ENCODE measurements around the gene CFAP410.

Gene CFAP410

DNA sequence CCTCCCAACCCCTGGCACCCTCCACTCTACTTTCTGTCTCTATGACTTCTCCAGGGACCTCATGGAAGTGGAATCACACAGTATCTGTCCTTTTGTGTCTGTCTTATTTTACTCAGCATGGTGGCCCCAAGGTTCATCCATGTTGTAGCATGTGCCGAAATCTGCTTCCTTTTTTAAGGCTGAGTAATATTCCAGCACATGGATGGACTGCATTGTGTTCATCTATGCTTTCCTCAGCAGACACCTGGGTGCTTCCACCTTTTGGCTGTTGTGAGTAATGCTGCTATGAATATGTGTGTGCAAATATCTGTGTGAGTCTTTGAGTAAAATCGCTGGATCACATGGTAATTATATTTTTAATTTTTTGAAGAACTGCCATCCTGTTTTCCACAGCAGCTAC is 40.9 kb downstream of the CFAP410 start:
- H3K27me3 ChIP-seq (ENCODE audit: control insufficient read depth, insufficient read depth, low read length, poor library complexity, severe bottlenecking) = peaks cover 18% of the 10 kb centered on the region
- H3K36me3 ChIP-seq (ENCODE audit: control insufficient read depth, insufficient read depth, low read length) = no peaks in the 10 kb centered on the region
- H3K27ac ChIP-seq (ENCODE audit: insufficient read depth, low read depth, low read length, poor library complexity, severe bottlenecking) = no peak overlapping the region
- WGBS, 2 experiments = 89 to 92% methylated on average over 2 of the region's 2 CpGs
- H3K4me3 ChIP-seq (ENCODE audit: insufficient read depth, low read depth, low read length) = no peak overlapping the region
- peaks cover under 1% of the 10 kb centered on the region for H3K4me1 ChIP-seq (ENCODE audit: control insufficient read depth, insufficient read depth, low read length)
- no peaks in the 10 kb centered on the region for H3K9me3 ChIP-seq (ENCODE audit: control insufficient read depth, low read length)

DNA sequence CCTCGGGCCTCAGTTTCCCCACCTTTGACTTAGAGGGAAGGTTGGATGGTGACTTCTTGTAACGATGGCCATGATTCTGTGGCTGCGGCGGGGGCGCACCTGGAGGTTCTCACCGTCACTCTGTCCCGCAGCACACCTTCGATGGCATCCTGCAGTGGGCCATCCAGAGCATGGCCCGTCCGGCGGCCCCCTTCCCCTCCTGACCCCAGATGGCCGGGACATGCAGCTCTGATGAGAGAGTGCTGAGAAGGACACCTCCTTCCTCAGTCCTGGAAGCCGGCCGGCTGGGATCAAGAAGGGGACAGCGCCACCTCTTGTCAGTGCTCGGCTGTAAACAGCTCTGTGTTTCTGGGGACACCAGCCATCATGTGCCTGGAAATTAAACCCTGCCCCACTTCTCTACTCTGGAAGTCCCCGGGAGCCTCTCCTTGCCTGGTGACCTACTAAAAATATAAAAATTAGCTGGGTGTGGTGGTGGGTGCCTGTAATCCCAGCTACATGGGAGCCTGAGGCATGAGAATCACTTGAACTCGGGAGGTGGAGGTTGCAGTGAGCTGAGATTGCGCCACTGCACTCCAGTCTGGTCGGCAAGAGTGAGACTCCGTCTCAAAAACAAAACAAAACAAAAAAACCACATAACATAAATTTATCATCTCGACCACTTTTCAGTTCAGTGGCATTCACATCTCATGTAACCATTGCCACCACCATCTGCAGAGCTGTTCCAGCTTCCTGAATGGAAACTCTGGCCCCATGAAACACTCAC is 41.5 kb downstream of the CFAP410 start:
- WGBS, 2 experiments = 40% methylated on average over 22 of the region's 22 CpGs
- Histone ChIP-seq H3K4me1 (ENCODE audit: control insufficient read depth, insufficient read depth, low read length) (no peaks in the 10 kb centered on the region), H3K4me3 (ENCODE audit: insufficient read depth, low read depth, low read length) (no peak overlapping the region), H3K27ac (ENCODE audit: insufficient read depth, low read depth, low read length, poor library complexity, severe bottlenecking) (no peak overlapping the region), H3K9me3 (ENCODE audit: control insufficient read depth, low read length) (no peaks in the 10 kb centered on the region), H3K27me3 (ENCODE audit: control insufficient read depth, insufficient read depth, low read length, poor library complexity, severe bottlenecking) (peaks cover 18% of the 10 kb centered on the region), H3K36me3 (ENCODE audit: control insufficient read depth, insufficient read depth, low read length) (no peaks in the 10 kb centered on the region)

DNA sequence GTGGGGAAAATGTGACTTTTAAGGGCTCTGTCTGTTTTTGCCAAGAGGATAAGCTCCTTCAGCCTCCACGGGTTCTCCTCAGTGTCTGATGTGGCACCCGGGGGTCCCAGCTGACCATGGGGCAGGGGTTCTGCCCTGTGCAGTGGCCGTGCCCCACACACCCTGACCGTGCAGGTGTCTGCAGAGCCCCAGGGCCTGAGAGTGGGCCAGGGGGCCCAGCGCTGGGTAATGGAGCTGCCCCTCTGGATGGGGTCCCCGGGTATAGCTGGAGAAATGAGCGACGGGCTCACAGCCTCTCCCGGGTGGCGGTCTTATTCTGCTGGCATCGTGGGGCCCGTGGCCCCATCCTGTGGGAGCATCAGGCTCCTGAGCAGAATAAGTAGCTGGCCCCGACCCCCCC is 42.3 kb downstream of the CFAP410 start:
- no peaks in the 10 kb centered on the region for H3K9me3 ChIP-seq (ENCODE audit: control insufficient read depth, low read length)
- H3K4me1 ChIP-seq (ENCODE audit: control insufficient read depth, insufficient read depth, low read length) = no peaks in the 10 kb centered on the region
- H3K27me3 ChIP-seq (ENCODE audit: control insufficient read depth, insufficient read depth, low read length, poor library complexity, severe bottlenecking) = peaks cover 18% of the 10 kb centered on the region
- H3K4me3 ChIP-seq (ENCODE audit: insufficient read depth, low read depth, low read length) = no peak overlapping the region
- WGBS, 2 experiments = 84 to 88% methylated on average over 13 of the region's 13 CpGs
- H3K36me3 ChIP-seq (ENCODE audit: control insufficient read depth, insufficient read depth, low read length) = no peaks in the 10 kb centered on the region
- no peak overlapping the region for H3K27ac ChIP-seq (ENCODE audit: insufficient read depth, low read depth, low read length, poor library complexity, severe bottlenecking)

DNA sequence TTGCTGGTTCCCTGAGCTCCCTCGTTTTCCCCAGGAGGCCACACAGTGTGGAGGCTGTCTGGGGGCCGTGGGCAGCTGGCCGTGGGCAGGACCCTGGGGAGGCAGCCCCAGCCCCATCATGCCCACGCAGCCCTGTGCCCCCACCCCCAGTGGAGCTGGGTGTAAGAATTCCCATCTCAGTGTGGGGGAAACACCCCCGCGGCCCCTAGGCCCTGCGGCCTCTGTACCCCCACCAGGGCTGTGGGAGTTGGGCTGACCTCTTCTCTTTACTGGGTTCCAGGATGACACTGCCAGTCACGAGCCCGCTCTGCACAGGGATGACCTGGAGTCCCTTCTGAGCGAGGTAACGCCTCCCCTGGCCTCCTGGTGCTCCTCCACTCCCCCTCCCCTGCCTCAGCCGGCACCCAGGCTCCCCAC is 43.1 kb downstream of the CFAP410 start:
- H3K36me3 ChIP-seq (ENCODE audit: control insufficient read depth, insufficient read depth, low read length) = no peaks in the 10 kb centered on the region
- H3K4me1 ChIP-seq (ENCODE audit: control insufficient read depth, insufficient read depth, low read length) = no peaks in the 10 kb centered on the region
- no peak overlapping the region for H3K27ac ChIP-seq (ENCODE audit: insufficient read depth, low read depth, low read length, poor library complexity, severe bottlenecking)
- no peak overlapping the region for H3K4me3 ChIP-seq (ENCODE audit: insufficient read depth, low read depth, low read length)
- H3K27me3 ChIP-seq (ENCODE audit: control insufficient read depth, insufficient read depth, low read length, poor library complexity, severe bottlenecking) = peaks cover 18% of the 10 kb centered on the region
- no peaks in the 10 kb centered on the region for H3K9me3 ChIP-seq (ENCODE audit: control insufficient read depth, low read length)
- WGBS, 2 experiments = 77 to 78% methylated on average over 12 of the region's 12 CpGs

DNA sequence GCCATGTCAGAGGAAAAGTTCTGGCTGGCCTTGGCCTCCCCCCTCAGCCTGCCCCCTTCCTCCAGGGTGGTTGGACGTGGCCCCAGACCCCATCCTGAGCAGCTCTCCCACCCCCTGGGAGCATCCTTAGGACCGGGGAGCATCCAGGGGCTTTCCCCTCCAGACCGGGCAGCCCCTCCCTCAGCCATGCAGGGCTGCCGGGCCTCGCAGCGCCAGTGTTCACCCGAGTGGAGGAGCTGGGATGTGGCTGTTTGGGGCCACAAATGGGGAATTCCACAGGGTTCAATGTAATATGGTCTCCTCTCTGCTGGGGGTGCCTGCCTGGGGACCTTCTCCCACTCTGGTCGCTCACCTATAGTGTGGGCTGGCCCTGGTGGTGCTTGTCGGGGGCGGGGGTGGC is 43.5 kb downstream of the CFAP410 start:
- no peak overlapping the region for H3K27ac ChIP-seq (ENCODE audit: insufficient read depth, low read depth, low read length, poor library complexity, severe bottlenecking)
- H3K4me1 ChIP-seq (ENCODE audit: control insufficient read depth, insufficient read depth, low read length) = no peaks in the 10 kb centered on the region
- peaks cover 18% of the 10 kb centered on the region for H3K27me3 ChIP-seq (ENCODE audit: control insufficient read depth, insufficient read depth, low read length, poor library complexity, severe bottlenecking)
- H3K4me3 ChIP-seq (ENCODE audit: insufficient read depth, low read depth, low read length) = no peak overlapping the region
- 76 to 78% methylated on average over 10 of the region's 10 CpGs for WGBS, 2 experiments
- no peaks in the 10 kb centered on the region for H3K9me3 ChIP-seq (ENCODE audit: control insufficient read depth, low read length)
- H3K36me3 ChIP-seq (ENCODE audit: control insufficient read depth, insufficient read depth, low read length) = no peaks in the 10 kb centered on the region

DNA sequence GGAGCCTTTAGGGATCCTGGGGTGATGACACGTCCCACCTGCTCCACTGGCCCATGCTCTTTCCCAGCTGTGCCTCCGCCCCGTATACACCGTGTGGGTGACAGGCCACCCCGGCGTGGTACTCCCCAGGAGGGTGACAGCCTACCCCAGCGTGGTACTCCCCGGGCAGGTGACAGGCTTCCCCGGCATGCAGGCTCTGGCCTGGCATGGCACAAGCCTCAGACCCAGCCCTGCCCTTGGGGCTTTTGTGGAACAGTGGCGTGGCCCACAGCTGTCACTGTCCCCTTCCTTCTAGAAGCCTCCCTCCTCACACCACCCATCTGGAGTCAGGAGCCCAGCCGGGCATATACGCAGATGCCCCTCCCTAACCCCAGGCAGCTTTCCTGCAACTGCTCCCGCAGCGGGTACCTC is 44.0 kb downstream of the CFAP410 start:
- H3K4me3 ChIP-seq (ENCODE audit: insufficient read depth, low read depth, low read length) = no peak overlapping the region
- 87 to 88% methylated on average over 14 of the region's 14 CpGs for WGBS, 2 experiments
- H3K27me3 ChIP-seq (ENCODE audit: control insufficient read depth, insufficient read depth, low read length, poor library complexity, severe bottlenecking) = peaks cover 18% of the 10 kb centered on the region
- H3K27ac ChIP-seq (ENCODE audit: insufficient read depth, low read depth, low read length, poor library complexity, severe bottlenecking) = no peak overlapping the region
- no peaks in the 10 kb centered on the region for H3K36me3 ChIP-seq (ENCODE audit: control insufficient read depth, insufficient read depth, low read length)
- no peaks in the 10 kb centered on the region for H3K4me1 ChIP-seq (ENCODE audit: control insufficient read depth, insufficient read depth, low read length)
- no peaks in the 10 kb centered on the region for H3K9me3 ChIP-seq (ENCODE audit: control insufficient read depth, low read length)

DNA sequence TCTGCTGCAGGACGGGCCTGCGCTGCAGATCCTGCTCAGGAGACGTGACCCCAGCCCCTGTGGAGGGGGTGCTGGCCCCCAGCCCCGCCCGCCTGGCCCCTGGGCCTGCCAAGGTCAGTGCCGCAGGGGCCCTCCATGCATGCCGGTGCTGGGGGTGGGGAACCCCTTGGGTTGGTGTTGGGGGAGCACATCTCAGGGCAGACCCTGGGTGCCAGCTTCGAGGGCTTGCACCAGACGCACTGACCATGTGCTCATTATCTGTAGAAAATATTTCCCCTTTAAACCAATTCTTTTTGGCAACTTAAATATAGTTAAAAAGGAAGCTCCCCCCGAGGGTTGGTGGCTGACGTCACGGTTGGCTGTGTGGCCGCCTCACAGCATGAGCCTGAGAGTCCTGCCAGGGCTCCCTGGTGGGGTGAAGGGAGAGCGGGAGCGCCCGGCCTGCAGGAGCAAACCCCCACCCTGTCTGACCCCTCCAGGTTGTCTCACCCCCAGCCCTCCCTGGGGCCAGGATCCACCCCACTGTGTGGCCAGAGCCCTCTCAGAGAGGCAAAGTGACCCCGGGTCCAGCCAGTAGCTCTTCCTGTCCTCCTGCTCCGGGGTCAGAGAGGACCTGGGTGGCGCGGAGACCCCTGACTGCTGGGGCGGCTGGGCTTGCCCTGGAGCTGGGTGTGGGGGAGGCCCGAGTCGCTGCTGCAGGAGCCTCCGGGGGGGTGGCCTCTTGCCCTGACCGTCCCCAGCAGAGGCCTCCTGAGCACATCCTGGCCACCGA is 44.6 kb downstream of the CFAP410 start:
- Histone ChIP-seq H3K27me3 (ENCODE audit: control insufficient read depth, insufficient read depth, low read length, poor library complexity, severe bottlenecking) (peaks cover 17% of the 10 kb centered on the region), H3K9me3 (ENCODE audit: control insufficient read depth, low read length) (no peaks in the 10 kb centered on the region), H3K27ac (ENCODE audit: insufficient read depth, low read depth, low read length, poor library complexity, severe bottlenecking) (no peak overlapping the region), H3K4me1 (ENCODE audit: control insufficient read depth, insufficient read depth, low read length) (no peaks in the 10 kb centered on the region), H3K4me3 (ENCODE audit: insufficient read depth, low read depth, low read length) (no peak overlapping the region), H3K36me3 (ENCODE audit: control insufficient read depth, insufficient read depth, low read length) (no peaks in the 10 kb centered on the region)
- 89% methylated on average over 26 of the region's 26 CpGs for WGBS, 2 experiments

DNA sequence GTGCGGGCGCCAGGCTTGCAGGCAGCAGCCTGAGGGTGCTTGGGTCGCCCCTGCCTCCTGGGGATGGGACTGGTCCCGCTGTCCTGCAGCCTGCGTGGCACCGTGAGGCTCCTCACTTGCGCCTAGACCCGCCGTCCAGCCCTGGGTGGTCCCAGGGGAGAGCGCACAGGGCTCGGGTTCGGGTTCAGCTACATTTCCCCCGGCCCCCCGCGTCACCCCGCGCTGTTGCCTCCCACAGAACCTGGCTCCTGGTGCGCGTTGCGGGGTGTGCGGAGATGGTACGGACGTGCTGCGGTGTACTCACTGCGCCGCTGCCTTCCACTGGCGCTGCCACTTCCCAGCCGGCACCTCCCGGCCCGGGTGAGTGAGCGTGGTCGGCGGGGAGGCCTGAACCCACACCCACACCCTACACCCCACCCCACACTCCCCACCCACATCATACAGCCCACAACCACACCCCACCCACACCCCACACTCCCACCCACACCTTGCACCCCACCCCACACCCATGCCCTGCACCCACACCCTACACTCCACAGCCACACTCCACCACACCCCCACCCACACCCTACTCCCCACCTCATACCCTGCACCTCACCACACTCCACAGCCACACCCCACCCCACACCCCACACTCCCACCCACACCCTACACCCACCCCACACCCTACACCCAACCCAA is 45.5 kb downstream of the CFAP410 start:
- no peak overlapping the region for H3K4me3 ChIP-seq (ENCODE audit: insufficient read depth, low read depth, low read length)
- WGBS, 2 experiments = 94% methylated on average over 33 of the region's 33 CpGs
- no peaks in the 10 kb centered on the region for H3K36me3 ChIP-seq (ENCODE audit: control insufficient read depth, insufficient read depth, low read length)
- H3K4me1 ChIP-seq (ENCODE audit: control insufficient read depth, insufficient read depth, low read length) = no peaks in the 10 kb centered on the region
- no peak overlapping the region for H3K27ac ChIP-seq (ENCODE audit: insufficient read depth, low read depth, low read length, poor library complexity, severe bottlenecking)
- peaks cover 10% of the 10 kb centered on the region for H3K27me3 ChIP-seq (ENCODE audit: control insufficient read depth, insufficient read depth, low read length, poor library complexity, severe bottlenecking)
- H3K9me3 ChIP-seq (ENCODE audit: control insufficient read depth, low read length) = no peaks in the 10 kb centered on the region

DNA sequence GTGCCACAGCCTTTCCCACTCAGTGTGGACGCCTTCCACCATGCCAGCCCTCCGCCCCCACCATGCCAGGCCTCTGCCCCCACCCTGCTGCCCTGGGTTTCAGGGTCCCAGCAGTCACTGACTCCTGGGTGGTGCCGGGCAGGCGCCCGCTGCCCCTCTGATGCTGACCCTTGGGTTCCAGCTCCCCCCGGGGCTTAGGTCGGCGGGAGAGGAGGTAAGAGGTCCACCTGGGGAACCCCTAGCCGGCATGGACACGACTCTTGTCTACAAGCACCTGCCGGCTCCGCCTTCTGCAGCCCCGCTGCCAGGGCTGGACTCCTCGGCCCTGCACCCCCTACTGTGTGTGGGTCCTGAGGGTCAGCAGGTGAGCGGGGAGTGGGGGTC is 46.4 kb downstream of the CFAP410 start:
- H3K27me3 ChIP-seq (ENCODE audit: control insufficient read depth, insufficient read depth, low read length, poor library complexity, severe bottlenecking) = peaks cover under 1% of the 10 kb centered on the region
- no peak overlapping the region for H3K4me3 ChIP-seq (ENCODE audit: insufficient read depth, low read depth, low read length)
- 90 to 92% methylated on average over 15 of the region's 15 CpGs for WGBS, 2 experiments
- no peaks in the 10 kb centered on the region for H3K9me3 ChIP-seq (ENCODE audit: control insufficient read depth, low read length)
- no peak overlapping the region for H3K27ac ChIP-seq (ENCODE audit: insufficient read depth, low read depth, low read length, poor library complexity, severe bottlenecking)
- no peaks in the 10 kb centered on the region for H3K4me1 ChIP-seq (ENCODE audit: control insufficient read depth, insufficient read depth, low read length)
- H3K36me3 ChIP-seq (ENCODE audit: control insufficient read depth, insufficient read depth, low read length) = no peaks in the 10 kb centered on the region

Data from ectodermal cell (in vitro differentiated cells).